GM20431 (cell line): Measurements from ENCODE around the gene ESYT2.

ENCODE experiments used
- in situ Hi-C: fragments of 300-500 bp; cut with MseI, MboI; formaldehyde crosslinking; loops from one replicate; pipeline ENCODE4 v1.15.0; 2020; ENCODE audit warnings: low sequenced_read_pairs; ENCODE audit not compliant: unreplicated experiment

Gene ESYT2

GRCh38 chr7:158808126-158808525 lies 21.2 kb downstream of the ESYT2 start:
- in situ Hi-C loops = no loop called here

DNA sequence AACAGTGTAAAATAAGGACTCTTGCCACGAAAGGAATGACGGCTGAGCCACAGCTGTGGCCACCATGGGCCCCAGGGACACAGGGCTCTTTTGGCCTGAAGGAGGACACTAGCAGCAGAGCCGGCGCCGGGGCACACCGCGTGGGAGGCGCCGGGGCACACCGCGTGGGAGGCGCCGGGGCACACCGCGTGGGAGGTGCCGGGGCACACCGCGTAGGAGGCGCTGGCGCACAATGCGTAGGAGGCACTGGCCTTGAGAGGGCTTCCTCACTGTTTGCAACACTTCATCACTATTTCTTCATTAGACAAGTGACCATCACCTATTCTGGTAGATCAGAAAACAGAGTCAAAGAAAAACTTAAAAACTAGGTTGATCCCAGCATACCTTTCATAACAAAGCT lies 23.4 kb downstream of the ESYT2 start:
- in situ Hi-C loops = no loop called here

- in situ Hi-C loops = no loop called here
These were observed 23.9 kb downstream of the ESYT2 start for GRCh38 chr7:158805414-158805813.

DNA sequence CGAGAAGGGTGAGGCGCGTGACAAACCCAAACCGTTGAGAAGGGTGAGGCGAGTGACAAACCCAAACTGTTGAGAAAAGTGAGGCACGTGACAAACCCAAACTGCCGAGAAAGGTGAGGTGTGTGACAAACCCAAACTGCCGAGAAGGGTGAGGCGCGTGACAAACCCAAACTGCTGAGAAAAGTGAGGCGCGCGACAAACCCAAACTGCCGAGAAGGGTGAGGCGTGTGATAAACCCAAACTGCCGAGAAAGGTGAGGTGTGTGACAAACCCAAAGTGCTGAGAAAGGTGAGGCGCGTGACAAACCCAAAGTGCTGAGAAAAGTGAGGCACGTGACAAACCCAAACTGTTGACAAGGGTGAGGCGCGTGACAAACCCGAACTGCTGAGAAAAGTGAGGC lies 25.0 kb downstream of the ESYT2 start:
- in situ Hi-C loops = no loop called here

GRCh38 chr7:158803367-158803969 lies 25.8 kb downstream of the ESYT2 start:
- in situ Hi-C loops = no loop called here

- in situ Hi-C loops = no loop called here
These were observed 26.6 kb downstream of the ESYT2 start for GRCh38 chr7:158802535-158803366.

DNA sequence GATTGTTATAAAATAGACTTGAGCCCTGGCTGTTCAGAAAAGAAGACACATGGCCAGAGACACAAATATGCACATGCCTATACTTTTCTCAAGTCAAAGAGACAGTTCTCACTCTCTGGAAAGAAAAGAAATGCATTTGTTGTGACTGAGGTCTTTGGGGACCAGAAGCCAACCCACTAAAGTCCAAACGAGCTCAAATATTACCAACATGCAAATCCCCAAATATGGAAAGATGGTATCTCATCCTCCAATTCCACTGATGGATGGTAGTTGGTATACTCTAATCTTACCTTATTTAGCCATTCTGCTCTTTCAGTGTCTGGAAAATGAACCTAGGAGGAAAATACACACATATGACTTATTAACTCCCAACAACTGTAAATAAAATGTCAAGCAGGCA lies 30.6 kb downstream of the ESYT2 start:
- in situ Hi-C loops = no loop called here

DNA sequence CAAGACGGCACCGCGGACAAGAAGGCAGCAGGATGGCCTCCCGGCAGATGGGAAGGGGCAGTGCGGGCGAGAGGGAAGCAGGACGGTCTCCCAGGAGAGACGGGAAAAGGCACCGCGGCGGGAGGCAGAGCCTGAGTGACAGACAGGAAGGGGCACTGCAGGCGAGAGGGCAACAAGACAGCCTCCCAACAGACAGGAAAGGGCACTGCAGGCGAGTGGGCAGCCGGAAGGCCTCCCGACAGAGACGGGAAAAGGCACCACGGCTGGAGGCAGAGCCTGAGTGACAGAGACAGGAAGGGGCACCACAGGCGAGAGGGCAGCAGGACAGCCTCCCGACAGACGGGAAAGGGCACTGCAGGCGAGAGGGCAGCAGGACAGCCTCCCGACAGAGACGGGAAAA lies 32.6 kb downstream of the ESYT2 start:
- in situ Hi-C loops = no loop called here

DNA sequence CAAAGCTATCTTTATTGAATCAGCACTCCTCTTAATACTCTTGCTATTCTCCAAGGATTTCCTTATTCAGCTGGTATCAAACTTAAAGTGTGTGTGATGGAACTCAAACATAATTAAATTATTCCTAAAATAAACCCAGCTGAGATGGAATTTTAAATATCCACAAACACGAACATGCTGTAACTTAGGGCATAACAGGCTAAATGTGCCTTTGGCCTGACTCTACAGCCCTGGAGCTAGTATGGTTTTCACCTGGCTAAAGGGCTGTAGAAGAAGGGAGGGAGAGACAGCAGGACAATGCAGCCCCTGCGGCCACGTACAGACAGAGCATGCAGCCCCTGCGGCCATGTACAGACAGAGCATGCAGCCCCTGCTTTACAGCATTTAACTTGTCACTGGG lies 34.0 kb downstream of the ESYT2 start:
- in situ Hi-C loops = no loop called here

DNA sequence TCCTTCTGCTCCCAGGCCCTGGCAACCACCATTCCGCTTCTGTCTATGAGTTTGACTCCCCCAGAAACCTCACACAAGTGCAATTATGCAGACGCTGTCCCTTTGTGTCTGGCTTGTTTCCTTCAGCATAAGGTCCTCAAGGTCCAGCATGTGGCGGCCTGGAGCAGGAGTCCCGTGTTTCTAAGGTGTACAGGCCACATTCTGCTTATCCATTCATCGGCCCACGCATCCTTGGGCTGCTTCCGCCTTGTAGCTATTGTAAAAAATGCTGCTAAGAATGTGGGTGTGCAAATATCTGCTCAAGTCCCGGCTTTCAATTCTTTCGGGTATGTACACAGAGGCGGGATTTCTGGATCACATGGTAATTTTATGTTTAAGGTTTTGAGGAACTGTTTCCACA lies 38.2 kb downstream of the ESYT2 start:
- in situ Hi-C loops = no loop called here

GRCh38 chr7:158789842-158790241 lies 39.5 kb downstream of the ESYT2 start:
- in situ Hi-C loops = no loop called here

- in situ Hi-C loops = no loop called here
These were observed 42.4 kb downstream of the ESYT2 start for GRCh38 chr7:158786898-158787297.

GRCh38 chr7:158784270-158784669 lies 45.0 kb downstream of the ESYT2 start:
- in situ Hi-C loops = no loop called here

DNA sequence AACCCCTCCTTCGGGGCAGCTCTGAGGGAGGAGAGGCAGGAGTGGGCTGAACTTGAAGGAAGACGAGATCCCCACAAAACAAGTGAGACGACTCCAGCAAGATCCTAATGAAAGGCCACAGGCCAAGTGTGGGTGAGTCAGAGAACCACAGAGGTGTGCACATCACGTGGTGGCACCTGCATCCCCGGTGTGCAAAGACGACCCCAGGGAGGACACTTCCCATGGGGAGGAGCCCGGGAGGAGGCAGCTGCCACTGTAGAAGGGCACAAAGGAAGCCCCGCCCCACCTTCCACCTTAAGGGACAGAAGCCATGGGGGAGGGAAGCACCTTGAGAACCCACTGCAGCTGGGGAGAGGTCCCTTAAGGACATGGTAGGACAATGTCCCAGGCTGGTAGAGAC lies 45.7 kb downstream of the ESYT2 start:
- in situ Hi-C loops = no loop called here

DNA sequence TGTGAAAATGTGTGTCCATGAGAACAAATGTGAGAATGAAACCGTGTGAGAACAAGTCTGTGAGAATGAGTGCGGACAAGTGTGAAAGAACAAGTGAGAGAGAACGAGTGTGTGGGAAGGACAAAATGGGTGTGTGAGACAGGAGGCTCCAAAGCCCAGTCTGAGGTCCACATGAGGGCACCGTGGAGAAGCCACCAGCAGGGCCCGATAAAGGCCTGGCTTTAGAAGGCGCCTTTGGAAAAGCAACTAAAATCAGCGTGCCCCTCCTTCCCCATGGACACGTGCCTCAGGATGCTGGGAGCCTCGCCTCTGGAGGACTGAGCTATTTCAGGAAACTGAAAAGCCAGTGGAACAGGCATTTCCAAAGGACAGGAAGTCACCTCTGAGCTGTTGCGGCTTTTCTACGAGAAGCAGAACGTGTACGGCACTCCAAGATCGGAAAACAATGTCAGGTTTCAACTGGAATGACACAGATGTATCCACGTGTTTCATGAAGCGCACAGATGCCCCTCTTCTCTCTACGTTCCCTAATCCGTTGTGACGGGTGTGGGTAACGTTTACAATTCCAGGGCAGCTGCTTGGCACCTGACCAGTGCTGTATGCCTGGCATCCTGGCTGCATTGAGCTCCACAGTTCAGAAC lies 46.4 kb downstream of the ESYT2 start:
- in situ Hi-C loops = no loop called here

DNA sequence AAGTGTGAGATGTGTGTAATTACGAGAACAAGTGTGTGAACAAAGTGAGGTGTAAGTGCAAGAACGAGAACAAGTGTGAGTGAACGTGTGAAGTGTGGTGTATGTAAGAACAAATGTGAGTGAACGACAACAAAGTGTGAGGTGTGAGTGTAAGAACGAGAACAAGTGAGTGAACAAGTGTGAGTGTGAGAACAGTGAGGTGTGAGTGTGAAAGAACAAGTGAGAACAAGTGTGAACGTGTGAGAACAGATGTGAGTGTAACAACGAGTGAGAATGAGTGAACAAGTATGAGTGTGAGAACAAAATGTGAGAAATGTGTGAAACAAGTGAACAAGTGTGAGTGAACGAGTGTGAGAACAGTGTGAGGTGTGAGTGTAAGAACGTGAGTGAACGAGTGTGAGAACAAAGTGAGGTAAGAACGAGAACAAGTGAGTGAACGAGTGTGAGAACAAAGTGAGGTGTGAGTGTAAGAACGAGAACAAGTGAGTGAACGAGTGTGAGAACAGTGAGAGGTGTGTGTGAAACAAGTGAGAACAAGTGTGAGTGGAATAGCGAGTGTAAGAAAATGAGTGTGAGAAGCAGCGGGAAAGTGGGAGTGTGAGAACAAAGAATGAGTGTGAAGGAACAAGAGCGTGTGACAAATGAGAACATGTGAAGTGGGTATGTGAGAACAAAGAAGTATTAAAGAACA lies 47.2 kb downstream of the ESYT2 start:
- in situ Hi-C loops = no loop called here

- in situ Hi-C loops = no loop called here
These were observed 47.9 kb downstream of the ESYT2 start for GRCh38 chr7:158781217-158781973.

DNA sequence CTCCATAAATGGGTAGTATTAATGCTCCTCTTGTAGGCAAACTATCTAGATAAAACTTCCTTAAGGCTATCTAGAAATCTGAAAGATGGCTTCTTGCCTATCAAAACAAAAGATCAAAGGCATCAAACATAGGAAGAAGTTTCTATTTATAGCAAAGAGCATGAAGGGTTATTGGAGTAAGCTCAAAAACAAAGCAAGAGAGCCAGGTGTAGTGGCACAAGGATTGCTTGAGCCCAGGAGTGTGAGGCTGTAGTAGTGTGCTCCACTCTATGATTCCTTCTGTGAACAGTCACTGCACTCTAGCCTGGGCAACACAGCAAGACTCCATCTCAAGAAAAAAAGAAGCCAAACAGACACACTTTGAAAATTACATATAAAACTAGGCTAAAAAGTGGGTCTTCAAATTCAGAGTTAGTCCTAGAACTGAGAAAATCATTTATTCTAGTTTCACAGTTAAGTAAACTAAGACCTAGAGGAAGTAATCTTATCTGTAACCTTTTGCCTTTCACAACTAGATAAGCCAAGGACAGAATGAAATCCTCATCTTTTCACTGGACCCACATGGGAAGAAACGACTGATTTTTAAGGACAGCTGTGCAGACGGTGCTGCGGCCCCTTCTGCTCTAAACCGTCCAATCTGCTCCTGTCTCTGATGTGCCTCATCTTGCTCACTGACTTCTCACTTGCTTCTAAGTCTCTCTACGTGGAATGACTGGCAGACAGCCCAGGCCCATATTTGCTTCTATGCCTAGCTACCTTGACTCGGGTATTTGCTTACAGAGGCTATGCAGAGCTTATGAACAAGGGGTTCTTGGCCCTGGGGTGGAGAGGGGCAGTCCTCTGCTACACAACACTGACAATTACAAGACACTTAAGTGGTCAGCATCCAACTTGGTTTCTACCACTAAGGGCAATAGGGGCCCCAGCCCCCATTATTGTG lies 50.0 kb downstream of the ESYT2 start:
- in situ Hi-C loops = no loop called here

DNA sequence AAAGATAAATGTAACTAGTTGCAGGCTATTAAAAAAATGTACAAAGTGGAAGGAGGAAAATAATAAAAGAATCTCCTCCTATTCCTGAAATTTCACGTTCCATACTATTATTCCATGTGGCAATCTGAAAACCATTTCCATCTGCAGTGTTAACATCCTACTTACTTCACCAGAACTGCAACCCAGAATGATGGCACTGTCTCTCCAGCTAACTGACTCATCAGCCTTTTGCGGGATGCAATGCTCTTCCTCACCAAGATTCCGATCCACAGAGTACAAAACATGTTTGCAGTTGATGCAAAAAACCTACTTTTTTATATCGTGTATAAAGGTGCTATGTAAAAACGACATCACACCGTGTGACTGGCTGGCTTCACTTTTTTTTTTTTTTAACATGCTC lies 50.8 kb downstream of the ESYT2 start:
- in situ Hi-C loops = no loop called here
